ENCODE results near the gene LRBA. TPM values are rescaled to one million over a fixed set of nuclear protein-coding genes. Genes with fewer than 3 reads are reported as not detected.
"Not testable (repeated sequence)": the region's sequence is repeated elsewhere in the genome, so short reads cannot be mapped to it uniquely, and the experiment has no call there.

The LRBA gene
- total RNA-seq, 1 donor from 2014 or later = 52.4 TPM

- no peak for DNase-seq
Observed at GRCh38 chr4:150395872-150396271, 619.2 kb downstream of the LRBA start.

GRCh38 chr4:150394046-150394445 lies 621.0 kb downstream of the LRBA start:
- DNase-seq = no peak

GRCh38 chr4:150391052-150391451 lies 624.0 kb downstream of the LRBA start:
- DNase-seq = no peak

- no peak for DNase-seq
Observed at GRCh38 chr4:150390531-150390910, 624.6 kb downstream of the LRBA start.

GRCh38 chr4:150389896-150390530 lies 625.1 kb downstream of the LRBA start:
- no peak for DNase-seq

GRCh38 chr4:150387981-150388380 lies 627.1 kb downstream of the LRBA start:
- DNase-seq = no peak

- not testable (repeated sequence) for DNase-seq
Observed at GRCh38 chr4:150386415-150386814, 628.7 kb downstream of the LRBA start.

GRCh38 chr4:150385606-150386005 lies 629.5 kb downstream of the LRBA start:
- peak; percentile 3 for DNase-seq

- no peak for DNase-seq
Observed at GRCh38 chr4:150384249-150384648, 630.8 kb downstream of the LRBA start.

GRCh38 chr4:150382028-150382427 lies 633.1 kb downstream of the LRBA start:
- DNase-seq = no peak

GRCh38 chr4:150381609-150382008 lies 633.5 kb downstream of the LRBA start:
- DNase-seq = no peak

GRCh38 chr4:150381036-150381435 lies 634.0 kb downstream of the LRBA start:
- DNase-seq = no peak

- peak; percentile 60 for DNase-seq
Observed at GRCh38 chr4:150379454-150379853, 635.6 kb downstream of the LRBA start.

GRCh38 chr4:150375025-150375424 lies 640.1 kb downstream of the LRBA start:
- DNase-seq = no peak

GRCh38 chr4:150371869-150372268 lies 643.2 kb downstream of the LRBA start:
- DNase-seq = no peak

GRCh38 chr4:150369434-150370380 lies 645.4 kb downstream of the LRBA start:
- DNase-seq = no peak

- DNase-seq = no peak
Observed at GRCh38 chr4:150368667-150369066, 646.4 kb downstream of the LRBA start.

- DNase-seq = no peak
Observed at GRCh38 chr4:150367326-150367725, 647.8 kb downstream of the LRBA start.

GRCh38 chr4:150366487-150366999 lies 648.5 kb downstream of the LRBA start:
- no peak for DNase-seq

GRCh38 chr4:150363721-150364688 lies 651.1 kb downstream of the LRBA start:
- no peak for DNase-seq

- DNase-seq = no peak
Observed at GRCh38 chr4:150358691-150359090, 656.4 kb downstream of the LRBA start.

- DNase-seq = no peak
Observed at GRCh38 chr4:150357829-150358228, 657.3 kb downstream of the LRBA start.

All from dermis blood vessel endothelial cell (primary cell).